HG03342 (cell line): ENCODE measurements around the gene NAT8L.

Source experiments
- ATAC-seq: cut with Tn5 transposase; IDR thresholded peaks from one replicate; pipeline ENCODE4 v1.9.1; 2021; ENCODE audit warnings: mild to moderate bottlenecking, moderate library complexity; ENCODE audit not compliant: unreplicated experiment

Gene NAT8L

DNA sequence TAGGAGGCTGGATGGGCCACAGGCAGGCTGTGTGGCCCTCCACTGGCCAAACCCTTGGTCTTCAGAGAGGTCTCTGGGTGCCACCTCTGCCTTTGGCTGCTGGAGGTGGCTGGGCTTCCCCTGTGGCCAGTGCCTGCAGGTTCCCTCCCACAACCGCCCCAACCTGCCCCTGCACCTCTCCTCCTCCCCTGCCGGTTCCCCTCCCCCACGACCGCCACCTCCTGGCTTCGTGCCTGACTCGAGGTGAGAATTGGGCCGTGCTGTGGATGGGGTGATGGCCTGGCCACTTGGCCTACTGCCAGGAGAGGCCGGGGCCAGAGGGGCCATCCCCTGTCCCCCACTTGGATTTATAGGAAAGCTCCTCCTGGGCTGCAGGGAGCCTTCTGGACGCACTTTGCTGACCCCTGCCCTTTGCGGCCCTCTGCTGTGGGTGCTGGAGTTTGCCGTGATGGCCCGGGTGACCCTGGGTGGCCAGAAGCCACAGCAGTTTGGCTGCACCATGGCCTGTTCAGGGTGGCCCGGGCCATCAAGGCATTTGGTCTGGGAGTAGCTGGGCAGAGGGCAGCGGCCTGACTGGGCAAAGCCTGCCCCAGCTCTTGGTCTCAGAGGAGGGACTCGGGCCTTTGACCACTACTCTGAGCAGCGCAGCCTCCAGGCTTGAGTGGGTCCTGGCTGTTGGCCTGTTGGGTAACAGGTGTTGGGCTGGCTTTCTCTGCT lies 3.8 kb downstream of the NAT8L start:
- no peak for ATAC-seq

DNA sequence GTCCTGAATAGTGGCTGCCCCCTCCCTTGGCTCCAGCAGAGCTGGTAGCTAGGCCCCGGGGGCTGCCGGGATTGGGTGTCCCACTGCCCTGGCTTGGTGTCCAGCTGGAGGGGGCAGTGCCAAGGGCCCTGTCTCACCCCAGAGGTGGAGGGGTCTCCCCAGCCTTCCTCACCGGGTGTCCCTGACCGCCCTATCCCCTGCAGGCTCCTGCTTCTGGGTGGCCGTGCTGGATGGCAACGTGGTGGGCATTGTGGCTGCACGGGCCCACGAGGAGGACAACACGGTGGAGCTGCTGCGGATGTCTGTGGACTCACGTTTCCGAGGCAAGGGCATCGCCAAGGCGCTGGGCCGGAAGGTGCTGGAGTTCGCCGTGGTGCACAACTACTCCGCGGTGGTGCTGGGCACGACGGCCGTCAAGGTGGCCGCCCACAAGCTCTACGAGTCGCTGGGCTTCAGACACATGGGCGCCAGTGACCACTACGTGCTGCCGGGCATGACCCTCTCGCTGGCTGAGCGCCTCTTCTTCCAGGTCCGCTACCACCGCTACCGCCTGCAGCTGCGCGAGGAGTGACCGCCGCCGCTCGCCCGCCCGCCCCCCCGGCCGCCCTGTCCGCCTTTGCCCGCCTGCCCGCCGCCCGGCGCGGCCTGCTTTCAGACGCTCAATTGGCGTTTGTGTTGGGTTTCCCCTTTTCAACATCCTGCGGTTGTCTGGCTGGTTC lies 4.6 kb downstream of the NAT8L start:
- no peak for ATAC-seq

DNA sequence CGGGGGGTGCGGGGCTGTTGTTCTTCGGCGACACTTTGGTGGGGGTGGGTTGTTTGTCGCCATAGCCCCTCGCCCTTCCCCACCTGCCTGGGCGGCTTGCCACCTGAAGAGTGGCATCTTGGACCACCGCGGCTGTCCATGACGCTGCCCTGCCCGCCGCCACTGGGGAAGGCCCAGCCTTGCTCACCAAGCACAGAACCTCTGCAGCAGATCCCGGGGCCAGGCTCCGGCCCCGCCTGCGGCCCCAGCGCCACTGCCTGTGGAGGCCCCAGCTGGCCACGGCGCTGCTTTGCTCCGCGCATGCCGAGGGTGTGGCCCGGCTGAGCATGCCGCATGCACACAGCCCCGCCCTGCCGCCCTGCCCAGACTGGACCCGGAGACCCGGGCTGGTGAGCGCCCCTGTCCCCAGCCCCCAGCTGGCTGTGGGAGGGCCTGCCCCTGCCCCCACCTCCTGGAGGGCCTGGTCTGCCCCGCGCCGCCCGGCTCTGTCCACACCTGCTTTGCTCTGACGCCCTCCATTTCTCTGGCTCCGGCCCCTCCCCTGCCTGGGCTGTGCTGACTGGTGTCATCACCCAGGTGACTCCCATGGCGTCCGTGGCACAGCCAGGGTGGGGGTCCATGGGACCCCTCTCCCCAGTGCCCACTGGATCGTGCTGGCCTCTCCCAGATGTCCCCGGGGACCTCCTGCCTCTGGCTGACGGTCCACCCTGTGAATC lies 5.3 kb downstream of the NAT8L start:
- no peak for ATAC-seq

DNA sequence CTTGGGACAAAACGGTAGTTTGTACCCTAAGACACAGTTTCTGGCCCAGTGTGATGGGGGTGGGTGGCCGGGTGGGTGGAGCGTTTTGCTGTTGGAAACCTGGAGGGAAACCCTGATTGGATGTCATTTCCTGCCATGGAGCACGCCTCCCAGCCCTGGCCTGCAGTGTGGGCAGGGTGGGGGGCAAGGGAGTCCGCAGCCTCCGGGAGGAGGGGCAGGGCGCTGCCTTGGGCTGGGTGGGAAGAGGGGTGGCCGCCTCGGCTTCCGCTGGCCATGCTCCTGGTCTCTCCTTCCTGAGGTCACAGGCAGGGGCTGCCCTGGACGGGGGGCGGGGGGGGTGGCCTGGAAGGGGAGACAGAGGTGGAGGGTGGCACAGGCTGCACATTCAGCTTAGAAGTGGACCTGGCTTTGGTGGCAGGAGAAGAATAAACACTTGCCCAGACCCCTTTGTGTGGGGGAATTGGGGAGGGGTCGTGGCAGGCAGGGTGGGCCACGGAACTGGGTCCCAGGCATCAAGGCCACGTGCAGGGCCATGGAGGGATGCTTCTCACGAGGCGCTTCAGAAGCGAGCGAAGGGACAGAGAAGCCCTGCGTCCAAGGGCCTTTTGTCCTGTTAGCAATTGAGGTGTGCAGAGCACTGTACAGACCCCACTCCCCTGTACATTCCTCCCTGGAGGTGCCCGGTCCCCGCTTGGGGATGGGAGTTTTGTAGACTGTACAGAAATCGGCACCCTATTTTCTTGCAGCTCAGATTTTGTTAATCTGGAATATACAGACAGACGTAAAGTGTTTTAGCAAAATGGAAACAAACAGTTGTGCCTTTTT lies 6.2 kb downstream of the NAT8L start:
- no peak for ATAC-seq

DNA sequence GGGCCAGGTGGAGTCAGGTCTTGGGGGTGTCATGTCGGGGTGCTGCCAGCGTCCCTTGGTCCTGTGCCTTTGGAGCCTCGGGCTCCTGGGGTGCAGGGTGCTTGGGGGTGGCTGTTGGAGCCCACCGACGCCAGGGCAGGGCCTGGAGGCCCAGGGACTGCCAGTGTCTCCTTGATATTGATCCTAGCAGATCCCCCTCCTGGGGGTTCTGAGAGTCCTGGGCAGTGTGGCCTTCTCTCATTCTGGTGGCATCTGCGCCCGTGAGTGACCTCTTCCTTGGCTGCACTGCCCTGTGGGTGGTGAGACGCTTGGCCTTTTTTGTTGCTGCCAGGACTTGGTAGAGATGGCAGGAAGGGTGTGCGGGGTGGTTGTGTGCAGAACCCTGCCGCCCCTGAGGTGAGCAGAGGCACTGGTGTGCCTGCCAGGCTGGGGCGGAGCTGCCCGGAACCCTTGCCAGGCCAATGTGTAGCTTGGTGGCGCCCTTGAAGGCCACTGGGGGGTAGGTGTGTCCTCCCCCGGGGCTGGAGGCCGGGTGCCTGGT lies 7.0 kb downstream of the NAT8L start:
- no peak for ATAC-seq

DNA sequence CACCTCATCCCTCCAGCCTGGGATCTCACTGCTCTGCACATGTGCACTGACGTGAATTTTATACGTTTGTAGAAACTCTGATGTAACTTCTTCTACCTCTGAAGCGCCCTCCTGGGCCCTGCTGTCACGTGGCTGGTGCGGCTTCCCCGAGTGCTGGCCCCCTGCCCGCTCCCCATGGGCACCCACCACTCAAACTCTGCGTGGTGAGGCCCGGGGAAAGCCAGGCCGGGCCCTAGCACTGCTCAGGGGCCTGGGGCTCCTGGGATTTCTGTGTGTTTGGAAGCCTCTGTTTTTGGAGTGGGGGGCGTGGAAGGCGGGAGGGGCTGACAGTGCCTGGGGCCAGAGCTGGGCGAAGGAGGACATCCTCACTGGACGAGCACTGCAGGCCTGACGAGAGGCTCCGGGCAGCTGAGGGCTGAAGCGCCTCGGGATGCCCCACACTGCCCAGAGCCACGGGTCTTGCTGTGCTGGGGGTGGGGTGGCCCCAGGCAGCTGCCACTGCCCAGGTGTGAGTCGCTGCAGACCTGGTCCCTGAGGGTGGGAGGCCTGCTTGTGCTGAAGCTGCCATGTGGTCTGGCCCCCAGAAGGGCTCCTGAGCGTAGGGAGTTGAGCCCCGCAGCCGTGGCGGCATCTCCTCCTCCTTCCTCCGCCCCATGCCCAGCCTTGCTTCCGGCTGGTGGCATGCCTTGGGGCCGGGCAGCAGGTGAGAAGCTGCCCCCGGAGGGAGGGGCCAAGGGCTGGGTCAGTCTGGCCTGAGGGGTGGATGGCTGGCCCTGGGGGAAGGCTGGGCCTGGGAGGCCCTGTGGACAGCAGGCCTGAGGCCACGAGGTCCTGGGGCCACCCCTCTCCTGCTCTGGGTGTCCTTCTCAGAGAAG lies 7.7 kb downstream of the NAT8L start:
- no peak for ATAC-seq

GRCh38 chr4:2067446-2068197 lies 8.5 kb downstream of the NAT8L start:
- ATAC-seq: no peak

DNA sequence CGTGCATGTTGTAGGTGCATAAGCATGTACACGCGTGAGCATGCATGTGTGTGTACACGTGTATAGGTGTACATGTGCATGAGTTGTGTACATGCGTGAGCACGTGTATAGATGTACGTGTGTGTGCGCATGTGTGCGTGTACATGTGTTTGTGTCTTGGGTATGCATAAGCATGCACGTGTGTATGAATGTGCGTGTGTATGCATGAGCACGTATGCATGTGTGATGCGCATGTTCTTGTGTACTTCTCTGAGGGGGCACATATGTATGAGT lies 9.0 kb downstream of the NAT8L start:
- no peak for ATAC-seq

- no peak for ATAC-seq
These were observed 9.4 kb downstream of the NAT8L start for GRCh38 chr4:2068566-2068965.

- no peak for ATAC-seq
These were observed 10.2 kb downstream of the NAT8L start for GRCh38 chr4:2069161-2069971.

- no peak for ATAC-seq
These were observed 10.9 kb downstream of the NAT8L start for GRCh38 chr4:2069986-2070385.

DNA sequence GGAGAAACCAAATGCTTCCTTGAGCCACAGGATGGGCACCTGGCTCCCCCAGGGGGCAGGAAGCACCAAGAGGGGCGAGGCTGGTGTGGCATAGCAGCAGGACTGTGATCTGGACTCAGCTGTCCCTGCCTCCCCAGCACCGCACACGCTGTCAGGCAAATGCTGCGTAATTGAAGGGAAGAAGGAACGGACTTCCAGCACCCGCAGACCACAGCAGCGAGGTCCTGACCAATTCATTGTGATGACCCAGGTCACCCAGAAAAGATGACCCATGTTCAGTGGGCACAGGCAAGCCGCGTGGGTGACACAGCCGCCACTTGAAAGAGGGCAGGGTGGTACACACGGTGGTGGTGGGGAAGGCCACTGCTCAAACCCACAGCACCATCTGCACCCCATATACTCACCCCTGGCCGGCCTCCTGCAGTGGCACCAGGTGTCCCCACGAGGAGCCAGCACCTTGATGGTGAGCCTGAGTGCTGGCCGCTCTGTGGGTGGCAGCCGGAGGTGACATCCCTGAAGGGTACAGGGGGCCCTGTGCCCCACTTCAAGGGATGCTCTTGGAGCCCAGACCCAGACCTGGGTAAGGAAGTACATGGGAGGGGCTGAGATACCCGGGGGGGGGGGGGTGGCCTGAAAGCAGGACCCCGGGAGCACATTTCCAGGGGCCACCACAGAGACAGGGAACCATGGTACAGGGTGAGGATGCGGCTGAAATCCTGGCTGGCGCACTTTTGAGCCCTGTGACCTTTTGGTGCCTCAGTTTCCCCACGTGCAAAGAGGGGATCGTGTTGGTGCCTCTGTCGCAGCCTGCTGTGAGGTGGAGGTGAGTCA lies 11.5 kb downstream of the NAT8L start:
- ATAC-seq: no peak

- no peak for ATAC-seq
These were observed 12.3 kb downstream of the NAT8L start for GRCh38 chr4:2071252-2071911.

- ATAC-seq: no peak
These were observed 13.1 kb downstream of the NAT8L start for GRCh38 chr4:2071912-2072867.

GRCh38 chr4:2072971-2073807 lies 14.1 kb downstream of the NAT8L start:
- ATAC-seq: no peak
